Kasumi-1 (cell line): ENCODE data around the gene ENKD1.

Experiments used
- DNase-seq, 2 experiments: peaks; one replicate each; lab custom pipeline; 2025; lab: John Stamatoyannopoulos, UW

The ENKD1 gene

DNA sequence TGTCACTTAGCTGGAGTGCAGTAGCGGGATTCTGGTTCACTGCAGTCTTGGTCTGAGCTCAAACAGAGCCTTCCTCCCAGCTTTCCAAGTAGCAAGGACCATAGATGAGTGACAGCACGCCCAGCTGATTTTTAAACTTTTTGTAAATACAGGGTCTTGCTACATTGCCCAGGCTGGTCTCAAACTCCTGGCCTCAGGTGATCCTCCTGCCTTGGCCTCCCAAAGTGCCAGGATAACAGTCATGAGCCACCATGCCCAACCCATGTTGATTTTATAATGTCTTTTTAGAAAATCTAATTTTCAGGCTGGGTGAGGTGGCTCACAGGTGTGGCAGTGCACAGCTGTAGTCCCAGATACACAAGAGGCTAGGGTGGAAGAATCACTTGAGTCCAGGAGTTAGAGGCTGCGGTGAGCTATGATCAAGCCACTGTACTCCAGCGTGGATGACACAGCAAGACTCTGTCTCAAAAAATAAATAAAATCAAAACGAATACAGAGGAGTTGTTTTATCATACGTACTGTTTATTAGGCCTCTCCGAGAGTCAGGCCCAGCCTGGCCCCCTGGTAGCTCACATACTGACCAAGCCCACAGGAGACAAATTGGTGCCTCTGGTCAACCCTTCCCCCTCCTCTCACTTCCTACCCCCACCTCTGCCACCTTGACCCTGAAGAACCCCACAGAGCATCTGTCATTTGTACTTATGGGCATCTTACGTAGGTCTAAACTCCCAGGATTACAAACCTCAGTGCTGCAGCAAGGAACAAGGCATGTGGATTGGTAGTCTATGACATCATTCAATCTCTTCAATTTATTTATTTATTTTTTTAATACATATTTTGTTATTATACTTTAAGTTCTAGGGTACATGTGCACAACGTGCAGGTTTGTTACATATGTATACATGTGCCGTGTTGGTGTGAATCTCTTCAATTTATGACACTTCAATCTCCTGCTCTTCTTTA is 13.7 kb upstream of the ENKD1 start:
- DNase-seq = no peak

DNA sequence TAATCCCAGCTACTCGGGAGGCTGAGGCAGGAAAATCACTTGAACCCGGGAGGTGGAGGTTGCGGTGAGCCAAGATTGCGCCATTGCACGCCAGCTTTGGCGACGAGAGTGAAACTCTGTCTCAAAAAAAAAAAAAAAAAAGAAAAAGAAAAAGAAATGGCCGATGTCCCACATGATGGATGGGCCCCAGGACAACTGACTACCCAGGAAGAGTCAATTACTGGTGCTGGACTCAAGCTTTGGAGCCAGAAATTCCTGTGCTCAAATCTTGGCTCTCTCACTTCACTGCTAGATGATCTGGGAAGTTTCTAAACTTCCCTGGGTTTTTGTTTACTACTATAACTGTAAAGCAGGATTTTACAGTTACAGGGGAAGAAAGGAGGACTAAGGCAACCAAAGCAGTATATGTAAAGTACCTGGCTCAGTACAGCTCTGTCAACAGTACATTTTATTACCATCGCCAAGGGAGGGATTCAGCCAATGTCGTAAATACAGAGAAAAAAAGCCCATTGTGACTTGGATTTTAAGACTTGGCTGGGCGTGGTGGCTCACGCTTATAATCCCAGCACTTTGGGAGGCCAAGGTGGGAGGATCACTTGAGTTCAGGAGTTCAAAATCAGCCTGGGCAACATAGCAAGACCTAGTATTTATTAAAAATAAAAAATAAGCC is 11.9 kb upstream of the ENKD1 start:
- DNase-seq = no peak

DNA sequence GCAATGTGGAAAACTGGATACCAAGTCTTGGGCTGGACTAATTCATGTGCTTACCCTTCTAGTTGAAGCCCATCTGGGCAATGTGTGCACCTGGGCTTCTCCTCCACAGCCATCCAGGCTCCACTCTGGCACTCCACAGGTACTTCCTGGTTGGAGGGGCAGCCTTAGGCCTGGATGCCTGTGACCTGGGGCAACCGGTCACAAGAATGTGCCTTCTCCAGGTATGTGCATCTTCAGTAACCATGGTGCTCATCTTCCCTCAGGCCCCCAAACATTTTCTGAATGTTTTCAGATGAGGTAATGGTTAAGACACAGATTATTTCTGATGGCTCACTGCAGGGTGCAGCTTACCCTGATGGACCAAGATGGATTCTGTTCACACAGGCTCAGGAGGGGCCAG is 11.2 kb upstream of the ENKD1 start:
- no peak for DNase-seq

DNA sequence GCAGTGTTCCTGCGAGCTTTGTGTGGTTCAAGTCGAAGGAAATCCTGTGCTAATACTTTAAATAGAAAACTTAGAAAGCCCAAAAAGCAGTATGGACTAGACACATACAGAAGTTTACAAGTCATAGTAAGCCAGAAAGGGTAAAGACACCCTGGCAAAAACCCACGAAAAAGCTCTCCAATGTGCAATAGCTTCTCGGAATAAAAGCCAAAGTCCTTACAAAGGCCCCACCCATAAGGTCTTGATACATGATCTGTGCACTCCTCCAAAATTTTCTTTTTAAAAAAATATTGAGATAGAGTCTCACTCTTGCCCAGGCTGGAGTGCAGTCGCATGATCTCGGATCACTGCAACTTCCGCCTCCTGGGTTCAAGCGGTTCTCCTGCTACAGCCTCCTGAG is 10.4 kb upstream of the ENKD1 start:
- DNase-seq = no peak

DNA sequence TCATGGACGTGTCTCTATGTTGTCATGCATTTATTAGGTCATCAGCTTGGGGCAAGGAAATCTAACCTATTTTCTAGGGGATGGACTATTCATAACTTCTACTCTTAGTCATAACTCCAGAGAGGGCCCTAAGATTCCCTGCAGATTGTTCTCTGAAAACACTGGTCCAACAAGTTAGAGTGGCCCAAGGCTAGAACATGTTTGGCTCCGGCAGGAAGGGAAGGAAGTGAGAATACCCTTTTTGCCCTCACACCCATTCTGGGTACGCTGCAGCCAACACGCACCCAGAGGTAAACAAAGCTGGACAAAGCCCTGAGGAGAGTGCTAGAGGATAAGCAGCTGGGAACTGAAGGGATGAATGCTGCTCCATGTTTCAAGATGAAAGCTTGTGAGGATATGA is 10.0 kb upstream of the ENKD1 start:
- no peak for DNase-seq

DNA sequence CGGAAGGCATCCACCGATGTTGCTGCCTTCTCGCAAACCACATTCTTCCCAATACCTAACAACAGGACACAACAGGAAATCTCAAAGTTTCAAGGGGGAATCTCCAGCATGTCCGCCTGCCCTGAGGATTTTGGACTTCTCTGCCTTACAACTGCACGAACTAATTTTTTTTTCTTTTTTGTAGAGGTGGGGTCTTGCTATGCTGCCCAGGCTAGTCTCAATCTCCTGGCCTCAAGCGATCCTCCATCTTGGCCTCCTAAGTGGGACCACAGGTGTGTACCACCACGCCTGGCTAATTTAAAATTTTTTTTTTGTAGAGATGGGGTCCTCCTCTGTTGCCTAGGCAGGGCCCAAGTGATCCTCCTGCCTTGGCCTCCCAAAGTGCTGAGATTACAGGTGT is 9.4 kb upstream of the ENKD1 start:
- DNase-seq = no peak

DNA sequence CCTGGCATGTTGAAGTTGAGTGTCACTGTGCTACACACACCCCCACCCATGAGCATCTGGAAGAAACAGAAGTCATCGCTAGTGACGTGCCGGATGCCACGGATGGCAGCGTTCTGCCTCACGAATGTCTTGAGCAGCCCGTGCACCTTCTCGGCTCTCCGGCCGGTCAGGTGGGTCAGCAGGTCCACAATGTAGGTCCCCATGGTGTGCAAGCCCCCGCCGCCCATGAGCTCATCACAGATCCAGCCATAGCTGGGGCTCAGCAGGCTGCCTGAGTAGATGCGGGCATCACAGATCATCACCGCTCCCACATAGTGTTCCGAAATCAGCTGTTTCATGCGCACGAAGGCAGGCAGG is 9.0 kb upstream of the ENKD1 start:
- no peak for DNase-seq

DNA sequence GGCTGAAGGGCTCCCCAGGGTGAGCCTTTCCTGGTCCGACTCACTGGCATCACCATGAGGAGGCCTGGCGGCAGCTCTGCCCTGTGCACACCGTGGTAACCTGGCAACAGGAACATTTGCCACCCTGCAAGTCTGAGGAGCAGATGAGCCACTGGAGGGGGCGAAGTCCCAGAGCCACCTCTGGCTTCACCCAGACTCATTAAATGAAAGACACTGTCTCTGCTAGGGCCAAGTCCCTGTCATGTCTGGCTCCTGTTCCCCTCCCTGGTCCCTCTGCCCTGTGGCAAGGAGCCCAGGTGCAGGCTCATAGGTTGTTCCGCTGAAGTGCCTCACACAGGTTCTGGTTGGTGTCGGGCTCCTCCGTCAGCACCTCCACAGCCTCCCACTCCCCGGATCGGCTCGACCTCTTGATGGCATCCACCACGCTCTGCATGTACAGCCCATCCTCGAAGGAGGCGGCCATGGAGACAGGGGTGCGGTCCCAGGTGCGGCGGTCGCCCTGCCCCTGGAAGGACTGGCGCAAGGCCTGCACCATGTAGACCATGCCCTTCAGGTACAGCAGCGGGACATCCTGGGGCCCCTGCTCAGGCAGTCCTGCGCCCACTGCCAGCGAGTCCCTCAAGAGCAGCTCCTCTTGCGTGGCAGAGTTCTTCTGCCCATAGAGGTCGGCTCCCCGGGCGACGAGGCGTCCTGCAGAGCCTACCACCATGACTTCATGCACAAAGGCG is 8.5 kb upstream of the ENKD1 start:
- DNase-seq = no peak

DNA sequence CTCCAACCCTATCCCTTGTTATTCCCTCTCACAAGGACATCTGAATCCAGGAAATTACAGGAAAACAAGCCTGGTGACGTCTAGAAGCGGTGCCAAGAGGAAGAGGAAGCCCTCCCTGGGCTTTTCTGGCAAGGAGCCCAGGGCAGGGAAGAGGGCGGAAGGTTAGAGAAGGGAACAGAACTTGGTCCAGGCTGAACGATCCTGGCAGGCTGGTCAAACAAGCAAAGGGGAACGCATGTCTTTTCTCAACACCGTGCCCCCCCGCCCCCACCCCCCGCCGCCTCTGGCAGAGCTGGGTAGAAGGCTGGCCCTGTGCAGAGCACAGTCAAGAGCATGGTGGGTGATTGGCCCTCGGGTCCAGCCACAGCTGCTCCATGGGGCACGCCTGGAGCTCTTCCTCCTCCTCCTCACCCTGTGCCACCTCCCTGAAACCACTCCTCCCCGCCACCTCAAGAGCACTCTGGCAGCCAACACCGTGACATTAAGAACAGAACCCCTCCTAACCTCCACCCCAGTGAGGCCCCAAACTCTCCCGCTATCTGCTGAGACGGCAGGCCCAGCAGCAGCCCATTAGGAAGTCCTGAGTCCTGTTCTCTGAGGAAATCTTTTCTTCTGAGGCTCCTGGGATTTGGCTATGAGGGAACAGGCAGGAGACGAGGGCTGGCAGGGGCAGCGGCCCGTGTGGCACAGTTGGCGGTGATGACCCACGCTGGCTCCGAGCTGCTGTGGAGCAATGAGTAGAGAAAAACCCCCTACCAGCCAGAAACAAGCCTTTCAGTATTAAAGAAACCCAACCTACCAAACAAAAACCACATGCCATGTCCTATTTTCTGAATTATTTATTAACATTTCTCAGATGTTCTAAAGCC is 7.4 kb upstream of the ENKD1 start:
- peak; percentile 69 to 71 for DNase-seq

DNA sequence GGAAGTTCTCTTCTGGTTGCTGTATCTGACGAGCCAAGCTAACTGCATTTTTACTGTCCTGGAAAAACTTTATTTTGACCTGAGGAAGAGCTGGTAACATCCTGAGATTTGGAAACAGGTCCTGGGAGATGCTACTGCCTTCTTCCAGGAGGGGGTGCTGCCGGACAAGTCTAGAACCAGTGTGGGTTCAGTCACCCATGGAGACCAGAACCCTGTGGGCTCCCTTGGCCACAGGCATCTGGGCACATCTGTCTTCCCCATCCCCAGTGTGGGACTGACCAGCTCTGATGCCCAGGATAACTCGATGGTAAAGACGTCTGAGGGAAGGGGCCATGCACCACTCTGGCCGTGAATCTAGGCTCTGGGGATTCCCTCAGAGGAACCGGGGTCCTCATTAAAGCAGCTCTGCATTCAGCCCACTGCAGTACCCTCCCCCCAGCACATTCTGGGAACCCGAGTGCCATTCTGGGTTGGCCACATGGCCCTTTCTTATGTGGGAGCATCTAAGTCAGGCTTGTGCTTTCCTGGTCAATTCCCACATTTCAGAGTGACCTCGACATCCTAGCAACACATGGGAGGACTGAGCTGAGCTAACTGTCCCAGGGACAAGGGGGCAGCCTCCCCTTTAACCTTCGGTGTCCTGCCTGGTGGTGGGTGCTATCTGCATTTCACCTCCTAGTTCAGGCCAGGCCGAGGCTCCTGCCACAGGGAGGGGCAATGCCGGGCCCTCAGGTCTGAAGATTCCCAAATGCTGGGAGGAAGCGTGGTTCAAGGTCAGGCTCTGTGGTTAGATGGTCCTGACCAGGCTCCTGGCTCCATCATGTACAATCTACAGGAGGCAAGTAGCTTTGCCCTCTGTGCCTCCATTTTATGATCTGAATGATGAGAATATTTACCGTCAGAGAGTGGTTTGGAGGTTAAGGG is 6.5 kb upstream of the ENKD1 start:
- DNase-seq = peak; percentile 68 to 74

DNA sequence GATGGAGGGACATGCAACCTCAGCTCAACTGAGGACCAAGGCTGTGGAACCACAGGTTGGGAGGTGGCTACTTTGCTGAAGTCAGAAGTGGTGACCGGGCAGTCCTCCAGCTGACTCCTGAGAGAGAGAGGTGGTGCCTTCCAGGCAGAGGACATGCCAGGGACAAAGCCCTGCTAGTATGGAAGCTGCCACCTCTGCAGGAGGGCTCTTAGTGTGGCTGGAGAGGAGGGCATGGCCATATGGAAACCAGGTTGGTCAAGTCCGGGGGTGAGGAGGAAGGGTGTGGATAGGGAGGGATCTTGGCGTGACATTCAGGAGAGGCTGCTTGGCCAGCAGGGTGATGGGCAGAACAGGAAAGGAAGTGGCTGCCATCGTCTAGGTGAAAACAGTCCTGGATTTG is 5.8 kb upstream of the ENKD1 start:
- DNase-seq = no peak

DNA sequence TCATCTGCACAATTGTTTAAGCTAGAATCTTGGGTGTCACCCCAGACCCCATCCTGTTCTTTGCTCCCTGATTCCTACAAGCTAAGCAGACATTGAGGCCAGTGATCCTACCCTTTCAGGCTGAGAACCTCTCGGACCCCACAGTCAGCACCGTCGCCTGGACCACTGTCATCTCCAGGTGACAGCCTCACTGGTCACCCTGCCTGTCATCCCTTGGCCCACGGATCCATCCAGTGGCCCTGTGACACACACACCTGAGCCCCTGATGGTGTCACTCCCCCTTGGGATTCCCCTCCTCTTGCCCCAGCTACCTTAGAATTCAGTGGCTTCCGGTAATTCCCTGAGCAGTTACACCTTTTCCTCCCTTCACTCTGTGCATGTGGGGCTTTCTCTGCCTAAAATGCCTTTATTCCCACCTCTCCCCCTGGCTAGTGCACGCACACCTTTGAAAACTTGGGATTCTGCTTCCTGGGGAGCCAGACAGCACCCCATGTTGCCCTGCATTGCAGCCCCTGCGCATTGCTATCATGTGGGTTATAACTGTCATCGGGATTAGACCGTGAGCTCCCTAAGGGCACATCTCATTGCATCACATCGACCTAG is 3.0 kb upstream of the ENKD1 start:
- no peak for DNase-seq

DNA sequence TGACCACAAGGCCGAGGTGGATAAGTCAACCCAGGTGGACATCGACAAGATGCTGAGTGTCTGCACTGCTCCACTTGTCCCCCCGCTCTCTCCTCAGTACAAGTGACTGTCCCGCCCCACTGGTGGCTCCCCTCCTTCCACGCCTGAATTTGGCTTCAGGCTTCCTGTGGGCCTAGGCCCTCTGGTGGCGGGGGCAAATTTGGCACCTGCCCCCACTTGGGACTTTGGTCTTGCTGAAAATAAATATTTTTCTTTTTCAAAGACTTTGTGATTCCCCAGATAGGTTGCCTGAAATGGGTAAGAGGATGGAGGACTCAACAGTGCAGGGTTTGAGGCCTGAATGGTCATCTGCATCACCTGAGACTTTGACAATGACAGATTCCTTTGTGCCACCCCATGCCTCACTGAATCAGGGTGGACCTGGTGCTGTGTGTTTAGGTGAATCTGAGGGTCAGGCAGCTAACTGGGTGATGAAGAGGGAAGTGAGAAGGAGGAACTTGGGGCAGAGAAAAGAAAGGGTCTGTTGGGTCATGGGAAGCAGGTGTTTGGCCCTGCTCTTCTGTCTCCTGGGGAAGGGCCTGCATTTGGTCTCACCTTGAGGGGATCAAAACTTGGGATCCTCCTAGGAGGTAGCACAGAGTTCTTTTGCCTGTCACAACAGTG is 2.1 kb upstream of the ENKD1 start:
- peak in 1 of 2 experiments; percentile 22 for DNase-seq

DNA sequence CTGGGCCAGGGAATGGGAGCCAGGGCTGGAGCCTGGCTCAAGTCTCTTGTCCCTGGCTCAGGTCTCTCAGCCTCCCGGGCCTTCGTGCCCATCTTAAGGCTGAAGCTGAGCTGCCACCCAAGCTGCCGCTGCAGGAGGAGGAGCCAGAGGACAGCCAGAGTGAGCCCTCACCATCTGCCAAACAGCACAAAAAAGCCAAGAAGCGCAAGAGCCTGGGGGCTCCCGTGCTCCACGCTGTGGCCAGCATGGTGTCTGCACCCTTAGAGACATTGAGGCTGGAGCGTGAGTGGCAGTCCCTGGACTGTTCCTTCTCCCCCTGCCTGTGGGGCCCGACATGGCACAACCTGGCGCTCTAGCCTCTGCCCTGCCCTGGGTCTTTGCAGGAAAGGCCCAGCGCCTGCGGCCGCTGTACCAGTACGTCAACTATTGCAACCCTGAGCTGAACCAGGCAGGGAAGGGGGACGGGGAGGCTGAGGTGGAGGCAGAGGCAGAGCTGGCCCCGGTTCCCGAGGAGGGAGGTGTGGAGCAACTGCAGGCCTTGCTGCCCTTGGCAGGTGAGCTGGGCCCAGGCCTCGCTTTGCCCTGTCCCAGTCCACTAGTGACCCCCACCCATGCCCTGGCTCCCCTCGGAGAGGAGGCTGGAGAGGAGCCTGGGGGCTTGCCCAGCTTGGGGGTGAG is 1.4 kb upstream of the ENKD1 start:
- DNase-seq = peak; percentile 96 to 97

DNA sequence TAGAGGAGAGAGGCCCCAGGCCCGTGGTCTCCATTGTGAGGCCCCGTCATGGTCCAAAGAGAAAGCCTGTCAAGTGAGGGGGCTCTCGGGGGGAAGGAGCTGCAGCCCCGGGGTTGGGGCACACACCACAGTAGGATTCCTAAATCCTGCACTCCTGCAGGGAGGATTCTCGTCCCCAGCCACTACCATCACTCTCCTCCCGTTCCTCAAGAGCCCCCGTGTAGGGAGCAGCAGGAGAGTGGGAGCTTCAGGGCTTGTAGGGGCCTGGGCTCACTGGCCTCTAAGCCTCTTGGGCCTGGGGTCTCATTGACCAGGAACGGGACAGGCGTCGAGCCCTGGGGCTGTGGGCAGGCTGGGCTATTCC is 885 bp upstream of the ENKD1 start:
- no peak for DNase-seq

DNA sequence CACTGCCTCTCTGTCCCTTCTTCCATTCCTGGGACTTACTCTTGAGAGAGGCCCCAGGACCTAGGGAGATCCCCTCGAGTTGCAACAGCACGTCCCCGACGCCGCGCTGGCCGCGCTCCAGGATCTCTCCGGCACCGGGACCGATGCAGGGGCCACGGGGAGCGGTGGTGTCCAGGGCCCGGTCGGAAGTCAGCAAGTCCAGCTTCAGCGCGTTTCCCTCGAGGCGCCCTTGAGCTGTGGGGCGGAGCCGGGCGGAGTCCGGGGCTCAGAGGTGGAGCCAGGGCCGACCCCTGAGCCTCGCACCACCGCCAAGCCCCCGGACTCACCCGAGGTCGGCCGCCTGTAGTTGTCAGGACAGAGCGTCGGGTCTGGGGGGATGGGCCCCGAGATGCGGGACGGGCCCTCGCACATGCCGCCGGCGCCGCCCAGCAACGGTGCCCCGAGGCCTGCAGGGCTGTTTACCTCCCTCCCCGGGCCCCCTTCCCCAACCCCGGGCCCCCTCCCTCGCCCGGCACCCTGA is 458 bp downstream of the ENKD1 start:
- DNase-seq = peak in 1 of 2 experiments; percentile 13

DNA sequence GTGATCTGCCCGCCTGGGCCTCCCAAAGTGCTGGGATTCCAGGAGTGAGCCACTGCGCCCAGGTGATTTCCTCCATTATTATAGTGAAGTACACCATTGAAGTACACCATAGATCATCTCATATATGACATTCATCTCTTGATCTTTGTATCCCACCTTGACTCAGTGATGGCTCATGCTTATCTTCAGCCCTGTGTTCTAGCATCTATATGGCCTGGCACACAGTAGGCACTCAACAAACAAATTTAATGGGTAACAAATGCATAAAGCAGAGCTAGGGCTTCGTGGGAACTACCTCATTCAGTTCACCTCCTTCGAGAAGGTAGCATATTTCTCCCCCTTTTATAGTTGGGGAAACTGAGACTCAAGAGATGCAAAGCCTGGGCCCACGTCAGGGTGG is 952 bp downstream of the ENKD1 start:
- DNase-seq = no peak

DNA sequence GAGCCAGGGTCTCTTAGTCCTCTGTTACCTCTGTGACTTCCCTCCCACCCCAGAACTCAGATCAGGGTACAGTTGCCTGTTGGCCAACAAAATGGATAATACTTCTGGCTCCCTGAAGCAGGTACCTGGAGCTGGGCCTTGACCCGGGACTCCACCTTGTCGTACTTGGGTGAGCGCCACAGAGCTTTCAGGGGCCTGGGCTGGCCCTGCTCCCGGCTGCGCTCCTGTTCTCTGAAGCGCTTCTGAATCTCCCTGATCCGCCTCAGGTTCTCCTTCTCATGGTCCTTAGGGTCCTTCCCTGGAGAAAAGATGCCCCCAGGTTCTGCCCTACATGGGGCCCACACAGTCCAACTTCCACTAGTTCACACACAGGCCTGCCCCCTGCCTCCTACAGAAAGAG is 1.7 kb downstream of the ENKD1 start:
- DNase-seq = no peak

DNA sequence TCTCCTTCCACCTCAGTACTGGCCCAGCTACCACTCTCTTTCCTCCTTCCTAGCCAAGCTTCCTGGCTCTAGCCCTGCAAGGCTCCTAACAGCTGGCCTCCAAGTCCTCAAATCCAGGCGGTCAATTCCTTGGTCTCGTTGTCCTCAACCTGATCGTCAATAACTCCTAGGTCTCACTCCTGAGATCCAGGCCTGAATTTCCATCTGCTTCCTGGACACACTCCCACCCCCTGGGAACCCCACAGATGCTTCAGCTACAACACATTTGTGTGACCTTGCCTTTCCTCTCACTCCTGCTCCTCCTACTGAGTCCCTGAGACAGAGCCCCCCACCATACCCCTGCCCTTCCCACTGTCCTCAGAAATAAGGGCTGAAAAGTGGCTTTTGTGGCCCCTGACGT is 2.3 kb downstream of the ENKD1 start:
- DNase-seq = no peak
